Mammary epithelial cell (primary cell): ENCODE data around the gene RABL6.

Source experiments
- CTCF ChIP-seq, 2 donors: IDR thresholded peaks in 1 of 2; conservative IDR thresholded peaks in 1 of 2; 2 replicates each; pipeline ENCODE4 v1.5.1; 2011 to 2012; ENCODE audit warnings: inconsistent platforms in 2 of 2, low read length in 2 of 2, mild to moderate bottlenecking in 2 of 2, control low read depth in 1 of 2, low read depth in 1 of 2; ENCODE audit not compliant: insufficient read depth in 1 of 2; ENCODE audit errors: extremely low read depth in 1 of 2
- EZH2 ChIP-seq: IDR thresholded peaks from 2 replicates; pipeline ENCODE4 v1.6.1; 2012; ENCODE audit warnings: low read length, inconsistent platforms, borderline replicate concordance

- TF ChIP-seq CTCF (conservative IDR thresholded peaks at IDR 0.05 in 1 of 2, IDR thresholded peaks at IDR 0.05 in 1 of 2; ENCODE audit: extremely low read depth in 1 of 2, insufficient read depth in 1 of 2, low read depth in 1 of 2, low read length in 2 of 2): no peak
- no peak for TF ChIP-seq EZH2
Measured at GRCh38 chr9:136838314-136839228, 30.8 kb downstream of the RABL6 start.
